22Rv1 (cell line): ENCODE results near the gene PLEKHD1.

Source experiments
- H3K27ac ChIP-seq: fragments of 450-650 bp; 2 replicates; pipeline ENCODE4 v1.5.1; 2017
- ZFX ChIP-seq: fragments of 450-650 bp; IDR thresholded peaks from 2 replicates; pipeline ENCODE4 v1.6.1; 2017; ENCODE audit warnings: antibody characterized with exemption, borderline replicate concordance
- TF ChIP-seq, protein P1 (sequence below): fragments of 450-650 bp; IDR thresholded peaks from 2 replicates; pipeline ENCODE4 v1.5.1; 2017; ENCODE audit warnings: mild to moderate bottlenecking

Gene PLEKHD1

GRCh38 chr14:69519204-69520100 lies 34.9 kb downstream of the PLEKHD1 start:
- TF ChIP-seq ZFX, result no peak
- TF ChIP-seq, protein P1, sequence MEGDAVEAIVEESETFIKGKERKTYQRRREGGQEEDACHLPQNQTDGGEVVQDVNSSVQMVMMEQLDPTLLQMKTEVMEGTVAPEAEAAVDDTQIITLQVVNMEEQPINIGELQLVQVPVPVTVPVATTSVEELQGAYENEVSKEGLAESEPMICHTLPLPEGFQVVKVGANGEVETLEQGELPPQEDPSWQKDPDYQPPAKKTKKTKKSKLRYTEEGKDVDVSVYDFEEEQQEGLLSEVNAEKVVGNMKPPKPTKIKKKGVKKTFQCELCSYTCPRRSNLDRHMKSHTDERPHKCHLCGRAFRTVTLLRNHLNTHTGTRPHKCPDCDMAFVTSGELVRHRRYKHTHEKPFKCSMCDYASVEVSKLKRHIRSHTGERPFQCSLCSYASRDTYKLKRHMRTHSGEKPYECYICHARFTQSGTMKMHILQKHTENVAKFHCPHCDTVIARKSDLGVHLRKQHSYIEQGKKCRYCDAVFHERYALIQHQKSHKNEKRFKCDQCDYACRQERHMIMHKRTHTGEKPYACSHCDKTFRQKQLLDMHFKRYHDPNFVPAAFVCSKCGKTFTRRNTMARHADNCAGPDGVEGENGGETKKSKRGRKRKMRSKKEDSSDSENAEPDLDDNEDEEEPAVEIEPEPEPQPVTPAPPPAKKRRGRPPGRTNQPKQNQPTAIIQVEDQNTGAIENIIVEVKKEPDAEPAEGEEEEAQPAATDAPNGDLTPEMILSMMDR, result no peak
- no peak overlapping the region for H3K27ac ChIP-seq

- TF ChIP-seq, protein P1, result no peak
- no peak for TF ChIP-seq ZFX
- no peak overlapping the region for H3K27ac ChIP-seq
Observed at GRCh38 chr14:69522026-69522425, 37.5 kb downstream of the PLEKHD1 start.

DNA sequence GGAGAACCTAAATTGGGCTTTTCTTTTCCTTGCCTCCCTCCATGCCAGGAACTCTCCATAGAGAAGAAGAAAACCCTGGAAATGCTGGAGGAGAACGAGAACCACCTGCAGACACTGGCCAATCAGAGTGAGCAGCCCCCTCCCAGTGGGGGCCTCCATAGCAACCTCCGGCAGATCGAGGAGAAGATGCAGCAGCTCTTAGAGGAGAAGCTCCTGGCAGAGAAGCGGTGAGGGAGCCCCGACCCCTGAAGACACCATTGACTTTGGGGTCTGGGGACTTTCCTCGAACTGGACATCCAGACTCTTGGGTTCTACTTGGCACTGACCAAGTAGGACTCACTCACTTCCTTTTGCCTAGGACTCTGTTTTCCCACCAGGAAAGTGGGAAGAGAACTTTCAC lies 41.4 kb downstream of the PLEKHD1 start:
- no peak overlapping the region for H3K27ac ChIP-seq
- TF ChIP-seq, protein P1, result no peak
- no peak for TF ChIP-seq ZFX

- no peak for TF ChIP-seq ZFX
- TF ChIP-seq, protein P1, result no peak
- H3K27ac ChIP-seq, result no peak overlapping the region
Observed at GRCh38 chr14:69527635-69528034, 43.1 kb downstream of the PLEKHD1 start.

DNA sequence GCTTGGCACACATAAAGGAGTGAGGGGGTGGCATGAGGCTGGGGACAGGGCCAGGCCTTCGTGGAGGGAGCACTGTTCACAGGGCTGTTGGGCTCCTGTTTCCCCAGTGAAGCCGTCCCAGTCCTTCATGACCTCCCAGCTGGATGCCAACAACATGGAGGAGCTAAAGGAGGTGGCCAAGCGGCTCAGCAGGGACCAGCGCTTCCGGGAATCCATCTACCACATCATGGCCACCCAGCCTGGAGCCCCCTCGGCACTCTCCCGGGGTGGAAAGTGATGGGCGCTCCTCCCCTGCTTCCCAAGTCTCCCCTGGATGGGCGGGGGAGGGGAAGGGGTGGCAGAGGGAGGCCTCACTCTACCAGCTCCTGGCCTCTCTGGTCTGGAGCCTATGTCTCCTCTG lies 43.6 kb downstream of the PLEKHD1 start:
- H3K27ac ChIP-seq, result no peak overlapping the region
- TF ChIP-seq ZFX, result no peak
- TF ChIP-seq, protein P1, result no peak

DNA sequence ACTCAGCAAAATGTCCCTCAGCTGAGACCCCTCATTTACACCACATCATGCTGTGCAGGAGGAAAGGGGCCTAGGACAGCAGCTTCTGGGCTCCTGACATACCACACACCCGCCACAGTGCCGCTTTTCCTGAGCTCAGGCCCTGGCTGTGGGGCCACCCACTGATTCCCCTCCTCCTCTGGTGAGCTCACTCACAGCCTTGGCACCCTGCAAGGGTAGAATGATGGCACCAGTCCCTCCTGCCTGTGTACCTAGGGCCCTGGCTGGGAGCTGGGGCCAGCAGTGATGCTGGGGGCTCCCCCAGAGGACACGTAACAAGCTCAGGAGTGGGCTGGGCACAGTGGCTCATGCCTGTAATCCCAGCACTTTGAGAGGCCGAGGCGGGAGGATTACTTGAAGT lies 44.4 kb downstream of the PLEKHD1 start:
- H3K27ac ChIP-seq, result no peak overlapping the region
- TF ChIP-seq, protein P1, result no peak
- TF ChIP-seq ZFX, result no peak

DNA sequence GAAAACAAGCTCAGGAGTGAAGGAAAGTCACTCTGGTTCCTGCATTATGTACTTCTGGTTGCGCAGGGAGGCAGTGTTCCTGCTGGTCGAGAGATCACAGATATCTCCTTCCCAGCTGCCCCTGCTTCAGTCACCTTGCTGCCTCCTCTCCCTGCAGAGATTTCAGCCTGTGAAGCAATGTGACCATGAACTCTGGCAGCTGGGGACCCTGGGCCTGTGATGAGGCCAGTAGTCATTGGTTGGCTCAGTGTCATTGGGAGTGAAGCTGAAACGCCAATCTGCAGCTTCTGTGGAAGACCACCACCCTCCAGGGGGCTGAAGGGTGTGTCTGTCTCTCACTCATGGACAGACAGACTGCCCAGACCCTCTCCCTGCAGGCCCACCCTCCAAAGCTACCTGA lies 45.0 kb downstream of the PLEKHD1 start:
- H3K27ac ChIP-seq, result no peak overlapping the region
- TF ChIP-seq ZFX, result no peak
- TF ChIP-seq, protein P1, result no peak
